ENCODE results near the gene AMPD3. TPM values are rescaled to one million over a fixed set of nuclear protein-coding genes. Genes with fewer than 3 reads are reported as not detected.

Gene AMPD3
- total RNA-seq, 1 experiment from 2014 or later, result 17.2 TPM

GRCh38 chr11:10488121-10488933 lies 33.3 kb downstream of the AMPD3 start:
- peak; percentile 42 for DNase-seq (ENCODE audit: low read depth)

GRCh38 chr11:10488934-10489691 lies 34.0 kb downstream of the AMPD3 start:
- DNase-seq (ENCODE audit: low read depth), result no peak

GRCh38 chr11:10490032-10490397 lies 35.0 kb downstream of the AMPD3 start:
- DNase-seq (ENCODE audit: low read depth), result no peak

- DNase-seq (ENCODE audit: low read depth), result peak; percentile 100
Observed at GRCh38 chr11:10490398-10491241, 35.6 kb downstream of the AMPD3 start.

- no peak for DNase-seq (ENCODE audit: low read depth)
Observed at GRCh38 chr11:10492084-10492483, 37.0 kb downstream of the AMPD3 start.

- DNase-seq (ENCODE audit: low read depth), result no peak
Observed at GRCh38 chr11:10493041-10493663, 38.1 kb downstream of the AMPD3 start.

GRCh38 chr11:10494636-10495463 lies 39.8 kb downstream of the AMPD3 start:
- DNase-seq (ENCODE audit: low read depth), result no peak

GRCh38 chr11:10495464-10495786 lies 40.4 kb downstream of the AMPD3 start:
- DNase-seq (ENCODE audit: low read depth), result no peak

GRCh38 chr11:10496296-10496936 lies 41.4 kb downstream of the AMPD3 start:
- DNase-seq (ENCODE audit: low read depth), result no peak

GRCh38 chr11:10497371-10498021 lies 42.4 kb downstream of the AMPD3 start:
- DNase-seq (ENCODE audit: low read depth), result no peak

- no peak for DNase-seq (ENCODE audit: low read depth)
Observed at GRCh38 chr11:10498022-10498400, 42.9 kb downstream of the AMPD3 start.

- DNase-seq (ENCODE audit: low read depth), result no peak
Observed at GRCh38 chr11:10498426-10499250, 43.6 kb downstream of the AMPD3 start.

- no peak for DNase-seq (ENCODE audit: low read depth)
Observed at GRCh38 chr11:10499452-10499851, 44.4 kb downstream of the AMPD3 start.

GRCh38 chr11:10499874-10500601 lies 45.0 kb downstream of the AMPD3 start:
- no peak for DNase-seq (ENCODE audit: low read depth)

GRCh38 chr11:10500757-10501684 lies 46.0 kb downstream of the AMPD3 start:
- DNase-seq (ENCODE audit: low read depth), result no peak

GRCh38 chr11:10502065-10502680 lies 47.1 kb downstream of the AMPD3 start:
- DNase-seq (ENCODE audit: low read depth), result no peak

- DNase-seq (ENCODE audit: low read depth), result no peak
Observed at GRCh38 chr11:10502770-10503169, 47.7 kb downstream of the AMPD3 start.
